Measurements from ENCODE around the gene PCDHGA1.
"Not testable (repeated sequence)": the region's sequence is repeated elsewhere in the genome, so short reads cannot be mapped to it uniquely, and the experiment has no call there.

PCDHGA1 gene

DNA sequence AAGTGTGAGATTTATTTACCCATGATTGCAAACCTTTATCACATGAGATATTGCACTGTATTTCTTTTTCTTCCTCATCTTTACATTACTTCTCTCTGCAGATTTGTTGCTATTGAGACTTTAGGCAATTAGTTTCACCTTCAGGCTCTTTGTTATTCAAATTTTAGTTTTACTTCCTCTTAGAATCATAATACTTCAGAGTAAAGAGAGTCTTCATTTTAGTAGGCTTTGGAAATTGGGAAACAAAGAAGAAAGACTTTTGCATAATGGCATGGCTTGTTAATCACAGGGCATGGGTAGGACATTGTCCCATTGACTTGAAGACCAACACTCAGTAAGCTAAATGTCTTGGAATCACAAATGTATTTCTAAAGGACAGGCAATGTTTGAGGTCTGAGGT, 32.4 kb downstream of the PCDHGA1 start:
- Histone ChIP-seq H3K4me1 (no peaks in the 10 kb centered on the region), H3K27me3 (no peaks in the 10 kb centered on the region), H3K27ac (no peak overlapping the region), H3K9me3 (peaks cover 74% of the 10 kb centered on the region), H3K4me2 (no peak overlapping the region), H3K4me3 (no peak overlapping the region), H3K9ac (no peak overlapping the region), H4K20me1 (no peaks in the 10 kb centered on the region), H3K36me3 (no peaks in the 10 kb centered on the region)
- TF ChIP-seq Cebpa-rat (IDR thresholded peaks at IDR 0.05) = no peak

GRCh38 chr5:141363952-141364660, 33.8 kb downstream of the PCDHGA1 start, which contains the start of gene PCDHGA5:
TSS of gene PCDHGA5 (plus strand) at chr5:141364162. CDS start at chr5:141364331, 169 bp downstream.
- H3K36me3 ChIP-seq = no peaks in the 10 kb centered on the region
- no peak within 1 kb of the TSS for H3K4me2 ChIP-seq
- peaks cover 74% of the 10 kb centered on the region for H3K9me3 ChIP-seq
- H3K4me1 ChIP-seq = no peaks in the 10 kb centered on the region
- no peak within 1 kb of the TSS for H3K27ac ChIP-seq
- no peak within 1 kb of the TSS for H3K4me3 ChIP-seq
- no peaks in the 10 kb centered on the region for H4K20me1 ChIP-seq
- no peak for TF ChIP-seq Cebpa-rat (IDR thresholded peaks at IDR 0.05)
- no peak within 1 kb of the TSS for H3K9ac ChIP-seq
- H3K27me3 ChIP-seq = no peaks in the 10 kb centered on the region

- no peak overlapping the region for H3K4me2 ChIP-seq
- TF ChIP-seq Cebpa-rat (IDR thresholded peaks at IDR 0.05) = no peak
- no peak overlapping the region for H3K4me3 ChIP-seq
- H3K27ac ChIP-seq = no peak overlapping the region
- no peaks in the 10 kb centered on the region for H3K27me3 ChIP-seq
- no peaks in the 10 kb centered on the region for H4K20me1 ChIP-seq
- H3K9me3 ChIP-seq = peaks cover 71% of the 10 kb centered on the region
- H3K4me1 ChIP-seq = no peaks in the 10 kb centered on the region
- H3K9ac ChIP-seq = no peak overlapping the region
- H3K36me3 ChIP-seq = no peaks in the 10 kb centered on the region
These were observed 35.9 kb downstream of the PCDHGA1 start for GRCh38 chr5:141366016-141366896.

GRCh38 chr5:141369994-141370848, 39.9 kb downstream of the PCDHGA1 start, which contains the start of gene PCDHGB3:
TSS of gene PCDHGB3 (plus strand) at chr5:141370242. CDS start at chr5:141370395, 153 bp downstream.
- no peak within 1 kb of the TSS for H3K4me2 ChIP-seq
- H3K36me3 ChIP-seq = 0 out of 2 replicates have a peak, but pooled peaks cover 7% of the 10 kb centered on the region
- no peak within 1 kb of the TSS for H3K9ac ChIP-seq
- H3K27me3 ChIP-seq = no peaks in the 10 kb centered on the region
- H3K4me1 ChIP-seq = no peaks in the 10 kb centered on the region
- no peaks in the 10 kb centered on the region for H4K20me1 ChIP-seq
- no peak within 1 kb of the TSS for H3K4me3 ChIP-seq
- peaks cover 71% of the 10 kb centered on the region for H3K9me3 ChIP-seq
- H3K27ac ChIP-seq = no peak within 1 kb of the TSS
- no peak for TF ChIP-seq Cebpa-rat (IDR thresholded peaks at IDR 0.05)

DNA sequence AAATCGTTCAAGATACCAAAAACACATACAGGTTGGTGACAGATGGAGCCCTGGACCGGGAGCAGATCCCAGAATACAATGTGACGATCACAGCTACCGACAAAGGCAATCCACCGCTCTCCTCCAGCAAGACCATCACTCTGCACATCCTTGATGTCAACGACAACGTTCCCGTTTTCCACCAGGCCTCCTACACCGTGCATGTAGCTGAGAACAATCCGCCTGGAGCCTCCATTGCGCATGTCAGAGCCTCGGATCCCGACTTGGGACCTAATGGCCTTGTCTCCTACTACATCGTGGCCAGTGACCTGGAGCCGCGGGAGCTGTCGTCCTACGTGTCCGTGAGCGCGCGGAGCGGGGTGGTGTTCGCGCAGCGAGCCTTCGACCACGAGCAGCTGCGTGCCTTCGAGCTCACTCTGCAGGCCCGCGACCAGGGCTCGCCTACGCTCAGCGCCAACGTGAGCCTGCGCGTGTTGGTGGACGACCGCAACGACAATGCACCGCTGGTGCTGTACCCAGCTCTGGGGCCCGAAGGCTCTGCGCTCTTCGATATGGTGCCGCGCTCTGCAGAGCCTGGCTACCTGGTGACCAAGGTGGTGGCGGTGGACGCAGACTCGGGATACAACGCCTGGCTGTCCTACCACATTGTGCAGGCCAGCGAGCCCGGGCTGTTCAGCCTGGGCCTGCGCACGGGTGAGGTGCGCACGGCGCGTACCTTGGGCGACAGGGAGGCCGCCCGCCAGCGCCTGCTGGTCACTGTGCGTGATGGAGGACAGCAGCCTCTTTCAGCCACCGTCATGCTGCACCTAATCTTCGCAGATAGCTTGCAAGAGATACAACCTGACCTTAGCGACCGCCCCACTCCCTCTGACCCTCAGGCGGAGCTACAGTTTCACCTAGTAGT, 41.5 kb downstream of the PCDHGA1 start:
- no peak overlapping the region for H3K4me2 ChIP-seq
- H3K36me3 ChIP-seq = 0 out of 2 replicates have a peak, but pooled peaks cover 7% of the 10 kb centered on the region
- no peaks in the 10 kb centered on the region for H3K27me3 ChIP-seq
- H3K9me3 ChIP-seq = peaks cover 69% of the 10 kb centered on the region
- no peaks in the 10 kb centered on the region for H3K4me1 ChIP-seq
- no peak overlapping the region for H3K4me3 ChIP-seq
- H3K9ac ChIP-seq = no peak overlapping the region
- H4K20me1 ChIP-seq = no peaks in the 10 kb centered on the region
- no peak for TF ChIP-seq Cebpa-rat (IDR thresholded peaks at IDR 0.05)
- no peak overlapping the region for H3K27ac ChIP-seq

DNA sequence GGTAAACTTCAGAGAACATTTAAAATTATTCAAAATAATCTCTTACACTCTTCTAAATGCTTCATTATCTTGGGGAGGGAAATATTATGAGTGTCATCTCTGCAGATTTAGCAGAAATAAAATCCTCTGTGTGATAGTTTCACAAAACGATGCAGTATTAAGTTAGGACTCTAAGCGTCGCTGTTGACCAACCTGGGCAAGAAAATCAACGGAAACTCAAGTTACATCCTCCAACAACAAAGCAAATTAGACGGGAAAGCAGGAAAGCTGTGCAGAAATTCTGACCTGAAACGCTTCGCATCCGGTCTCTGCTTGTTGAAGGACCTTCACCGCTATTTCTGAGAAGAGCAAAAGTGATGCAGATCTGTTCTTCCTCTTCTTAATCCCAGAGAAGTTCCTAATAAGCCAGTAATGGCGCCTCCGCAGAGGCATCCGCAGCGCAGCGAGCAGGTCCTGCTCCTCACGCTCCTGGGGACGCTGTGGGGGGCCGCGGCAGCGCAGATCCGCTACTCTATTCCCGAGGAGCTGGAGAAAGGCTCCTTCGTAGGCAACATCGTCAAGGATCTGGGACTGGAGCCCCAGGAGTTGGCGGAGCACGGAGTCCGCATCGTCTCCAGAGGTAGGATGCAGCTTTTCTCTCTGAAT, 43.5 kb downstream of the PCDHGA1 start, which contains the start of gene PCDHGA6:
TSS of gene PCDHGA6 (plus strand) at position 219 of the 645 bp plus-strand sequence. CDS start at position 412, 193 bp downstream.
- Histone ChIP-seq H3K27ac (no peak within 1 kb of the TSS), H3K9me3 (peaks cover 73% of the 10 kb centered on the region), H3K4me3 (no peak within 1 kb of the TSS), H4K20me1 (no peaks in the 10 kb centered on the region), H3K4me2 (no peak within 1 kb of the TSS), H3K9ac (no peak within 1 kb of the TSS), H3K4me1 (no peaks in the 10 kb centered on the region), H3K36me3 (0 out of 2 replicates have a peak, but pooled peaks cover 7% of the 10 kb centered on the region), H3K27me3 (no peaks in the 10 kb centered on the region)
- no peak for TF ChIP-seq Cebpa-rat (IDR thresholded peaks at IDR 0.05)

DNA sequence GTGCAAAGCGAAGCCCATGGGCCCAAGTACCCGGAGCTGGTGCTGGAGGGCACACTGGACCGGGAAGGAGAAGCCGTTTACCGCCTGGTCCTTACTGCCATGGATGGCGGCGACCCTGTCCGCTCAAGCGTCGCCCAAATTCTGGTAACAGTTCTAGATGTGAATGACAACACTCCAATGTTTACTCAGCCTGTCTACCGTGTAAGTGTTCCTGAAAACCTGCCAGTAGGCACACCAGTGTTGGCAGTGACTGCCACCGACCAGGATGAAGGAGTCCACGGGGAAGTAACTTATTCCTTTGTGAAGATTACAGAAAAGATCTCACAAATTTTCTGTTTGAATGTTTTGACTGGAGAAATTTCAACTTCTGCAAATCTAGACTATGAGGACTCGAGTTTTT, 44.3 kb downstream of the PCDHGA1 start:
- no peaks in the 10 kb centered on the region for H3K4me1 ChIP-seq
- H4K20me1 ChIP-seq = no peaks in the 10 kb centered on the region
- H3K9me3 ChIP-seq = peaks cover 73% of the 10 kb centered on the region
- no peak overlapping the region for H3K4me2 ChIP-seq
- no peak overlapping the region for H3K4me3 ChIP-seq
- H3K9ac ChIP-seq = no peak overlapping the region
- no peak overlapping the region for H3K27ac ChIP-seq
- H3K36me3 ChIP-seq = 0 out of 2 replicates have a peak, but pooled peaks cover 7% of the 10 kb centered on the region
- no peaks in the 10 kb centered on the region for H3K27me3 ChIP-seq
- TF ChIP-seq Cebpa-rat (IDR thresholded peaks at IDR 0.05) = no peak

DNA sequence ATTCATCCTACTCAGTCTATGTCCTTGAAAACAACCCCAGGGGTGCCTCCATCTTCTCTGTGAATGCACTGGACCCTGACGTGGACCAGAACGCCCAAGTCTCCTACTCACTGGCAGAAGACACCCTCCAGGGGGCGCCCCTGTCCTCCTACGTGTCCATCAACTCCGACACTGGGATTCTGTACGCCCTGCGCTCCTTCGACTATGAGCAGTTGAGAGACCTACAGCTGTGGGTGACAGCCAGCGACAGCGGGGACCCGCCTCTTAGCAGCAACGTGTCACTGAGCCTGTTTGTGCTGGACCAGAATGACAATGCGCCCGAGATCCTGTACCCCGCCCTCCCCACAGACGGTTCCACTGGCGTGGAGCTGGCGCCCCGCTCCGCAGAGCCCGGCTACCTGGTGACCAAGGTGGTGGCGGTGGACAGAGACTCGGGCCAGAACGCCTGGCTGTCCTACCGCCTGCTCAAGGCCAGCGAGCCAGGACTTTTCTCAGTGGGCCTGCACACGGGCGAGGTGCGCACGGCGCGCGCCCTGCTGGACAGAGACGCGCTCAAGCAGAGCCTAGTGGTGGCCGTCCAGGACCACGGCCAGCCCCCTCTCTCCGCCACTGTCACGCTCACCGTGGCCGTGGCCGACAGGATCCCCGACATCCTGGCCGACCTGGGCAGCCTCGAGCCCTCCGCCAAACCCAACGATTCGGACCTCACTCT, 45.3 kb downstream of the PCDHGA1 start:
- H4K20me1 ChIP-seq, H3K9ac ChIP-seq, H3K36me3 ChIP-seq, H3K4me3 ChIP-seq, H3K4me2 ChIP-seq, H3K4me1 ChIP-seq, H3K27me3 ChIP-seq, H3K27ac ChIP-seq: not testable (repeated sequence)
- peaks cover 65% of the 10 kb centered on the region for H3K9me3 ChIP-seq

Data from BLaER1 (cell line).